NCI-H1092 treated with DMSO at 0.1 percent for 48 hours (cell line): ENCODE measurements around the gene WDR90.

Source experiments
- DNase-seq: peaks from one replicate; lab custom pipeline; 2025; lab: John Stamatoyannopoulos, UW

The WDR90 gene

GRCh38 chr16:638836-639235 is 10.3 kb upstream of the WDR90 start:
- no peak for DNase-seq

GRCh38 chr16:640614-641013 is 8.6 kb upstream of the WDR90 start:
- DNase-seq, result no peak

- peak; percentile 26 for DNase-seq
These were observed 7.6 kb upstream of the WDR90 start, which contains the start of gene MCRIP2 for GRCh38 chr16:641326-642188. Gene MCRIP2, plus strand, starts transcription at chr16:641828. Its CDS starts 164 bp downstream, at chr16:641992.

- no peak for DNase-seq
These were observed 6.7 kb upstream of the WDR90 start for GRCh38 chr16:642189-643049.

GRCh38 chr16:643050-643368 is 6.2 kb upstream of the WDR90 start:
- DNase-seq, result no peak

GRCh38 chr16:644556-644955 is 4.6 kb upstream of the WDR90 start:
- DNase-seq, result no peak

- DNase-seq, result no peak
These were observed 3.1 kb upstream of the WDR90 start for GRCh38 chr16:645852-646678.

- no peak for DNase-seq
These were observed 2.4 kb upstream of the WDR90 start for GRCh38 chr16:646679-647172.

- DNase-seq, result no peak
These were observed 1.8 kb upstream of the WDR90 start for GRCh38 chr16:647173-647902.

GRCh38 chr16:648071-648780 is 939 bp upstream of the WDR90 start:
- DNase-seq, result peak; percentile 29

- DNase-seq, result no peak
These were observed 466 bp downstream of the WDR90 start for GRCh38 chr16:649631-650030.

- DNase-seq, result no peak
These were observed 2.7 kb downstream of the WDR90 start for GRCh38 chr16:651844-652243.

GRCh38 chr16:652454-653305 is 3.5 kb downstream of the WDR90 start:
- DNase-seq, result no peak

- no peak for DNase-seq
These were observed 4.9 kb downstream of the WDR90 start for GRCh38 chr16:654034-654433.

- no peak for DNase-seq
These were observed 8.3 kb downstream of the WDR90 start for GRCh38 chr16:657487-657886.

- DNase-seq, result no peak
These were observed 9.8 kb downstream of the WDR90 start for GRCh38 chr16:658679-659571.

GRCh38 chr16:659618-660017 is 10.5 kb downstream of the WDR90 start:
- DNase-seq, result no peak

- no peak for DNase-seq
These were observed 10.9 kb downstream of the WDR90 start for GRCh38 chr16:660132-660458.
